BJ (cell line): ENCODE data around the gene ACOT13. TPM values are rescaled to one million over a fixed set of nuclear protein-coding genes. Genes with fewer than 3 reads are reported as not detected.

Experiments
- CTCF ChIA-PET: fragments of 350-600 bp; formaldehyde crosslinking; extraction: SDS; loops from one replicate; lab custom pipeline; 2021; ENCODE audit warnings: antibody characterized with exemption, inconsistent platforms; lab: Yijun Ruan, JAX
- POLR2A ChIA-PET: fragments of 300-600 bp; sonication (Branson Sonifier 250); formaldehyde crosslinking; extraction: SDS; loops from one replicate; lab custom pipeline; 2021; ENCODE audit warnings: antibody characterized with exemption; lab: Charles Lee
- DNase-seq: peaks from one replicate; pipeline ENCODE4 v3.0.0-alpha.2; 2011; ENCODE audit warnings: low read depth
- H3K27me3 ChIP-seq: 2 replicates; pipeline ENCODE4 v1.6.0; 2011; ENCODE audit warnings: low read length; ENCODE audit not compliant: control insufficient read depth, insufficient read depth
- H3K36me3 ChIP-seq: 2 replicates; pipeline ENCODE4 v1.5.1; 2011; ENCODE audit warnings: low read length; ENCODE audit not compliant: control insufficient read depth, insufficient read depth
- H3K4me3 ChIP-seq: 2 replicates; pipeline ENCODE4 v1.5.1; 2011; ENCODE audit warnings: low read depth, mild to moderate bottlenecking, control low read depth, low read length
- CTCF ChIP-seq: IDR thresholded peaks from 2 replicates; pipeline ENCODE4 v1.5.1; 2011; ENCODE audit warnings: low read depth, mild to moderate bottlenecking, control low read depth, inconsistent platforms, low read length, moderate library complexity; ENCODE audit not compliant: insufficient read depth
- polyA plus RNA-seq: library from polyadenylated mRNA; depleted of rRNA; stranded (reverse); fragments of >200 nt; gene quantifications from 2 replicates; pipeline ENCODE4 v1.2.3, GENCODE V29; 2011

The ACOT13 gene
- polyA plus RNA-seq, 1 experiment, result 9.9 TPM

GRCh38 chr6:24649691-24650090 is 17.2 kb upstream of the ACOT13 start:
- ChIA-PET POLR2A (no interaction called here), CTCF (no interaction called here)
- no peak for TF ChIP-seq CTCF
- H3K4me3 ChIP-seq, result no peak overlapping the region
- DNase-seq, result no peak
- peaks cover 4% of the 10 kb centered on the region; the same call in 1 of the 2 replicates for H3K36me3 ChIP-seq
- 0 out of 2 replicates have a peak, but pooled peaks cover 3% of the 10 kb centered on the region for H3K27me3 ChIP-seq

- peaks cover 4% of the 10 kb centered on the region; the same call in 1 of the 2 replicates for H3K36me3 ChIP-seq
Observed at GRCh38 chr6:24650365-24650764, 16.5 kb upstream of the ACOT13 start.

GRCh38 chr6:24655215-24655614 is 11.7 kb upstream of the ACOT13 start:
- peaks cover 5% of the 10 kb centered on the region; the same call in 1 of the 2 replicates for H3K36me3 ChIP-seq
- CTCF ChIA-PET, result interaction anchor here (0.6 to 1.1 kb wide), 5 partner anchors 10 to 135 kb away, joined by 3 to 5 read pairs (median 3); partner anchors contain the start of genes ACOT13 and TDP2
- no peaks in the 10 kb centered on the region for H3K27me3 ChIP-seq
- POLR2A ChIA-PET, result no interaction called here
- H3K4me3 ChIP-seq, result no peak overlapping the region
- no peak for TF ChIP-seq CTCF
- no peak for DNase-seq

More at GRCh38 chr6:24650365-24650764, 16.5 kb upstream of the ACOT13 start:
- 0 out of 2 replicates have a peak, but pooled peaks cover 2% of the 10 kb centered on the region for H3K27me3 ChIP-seq
- no peak for TF ChIP-seq CTCF
- CTCF ChIA-PET, result no interaction called here
- POLR2A ChIA-PET, result no interaction called here
- no peak for DNase-seq
- H3K4me3 ChIP-seq, result no peak overlapping the region

- Histone ChIP-seq H3K27me3 (no peaks in the 10 kb centered on the region), H3K4me3 (no peak overlapping the region), H3K36me3 (peaks cover 4% of the 10 kb centered on the region)
- ChIA-PET CTCF (interaction anchor here (1.0 kb wide), 1 partner anchor 12 kb away, joined by 3 read pairs; no protein-coding TSS in a partner anchor), POLR2A (no interaction called here)
- no peak for DNase-seq
- TF ChIP-seq CTCF, result no peak
Observed at GRCh38 chr6:24658573-24659560, 8.0 kb upstream of the ACOT13 start.

- no peaks in the 10 kb centered on the region for H3K27me3 ChIP-seq
- TF ChIP-seq CTCF, result no peak
- peaks cover 4% of the 10 kb centered on the region for H3K36me3 ChIP-seq
- ChIA-PET CTCF (interaction anchor here (1.0 kb wide), 1 partner anchor 11 kb away, joined by 3 read pairs; no protein-coding TSS in a partner anchor), POLR2A (no interaction called here)
- no peak for DNase-seq
- H3K4me3 ChIP-seq, result no peak overlapping the region
Observed at GRCh38 chr6:24659561-24659960, 7.3 kb upstream of the ACOT13 start.
